Amniotic epithelial cell (primary cell): ENCODE measurements around the gene SEPTIN2.
A peak's percentile ranks its signal among the peaks of the same experiment; 100 is the strongest.
"Not testable (repeated sequence)": the region's sequence is repeated elsewhere in the genome, so short reads cannot be mapped to it uniquely, and the experiment has no call there.

Experiments
- DNase-seq: peaks from one replicate; pipeline ENCODE4 v3.0.0-alpha.2; 2010; ENCODE audit warnings: low read depth

SEPTIN2 gene

DNA sequence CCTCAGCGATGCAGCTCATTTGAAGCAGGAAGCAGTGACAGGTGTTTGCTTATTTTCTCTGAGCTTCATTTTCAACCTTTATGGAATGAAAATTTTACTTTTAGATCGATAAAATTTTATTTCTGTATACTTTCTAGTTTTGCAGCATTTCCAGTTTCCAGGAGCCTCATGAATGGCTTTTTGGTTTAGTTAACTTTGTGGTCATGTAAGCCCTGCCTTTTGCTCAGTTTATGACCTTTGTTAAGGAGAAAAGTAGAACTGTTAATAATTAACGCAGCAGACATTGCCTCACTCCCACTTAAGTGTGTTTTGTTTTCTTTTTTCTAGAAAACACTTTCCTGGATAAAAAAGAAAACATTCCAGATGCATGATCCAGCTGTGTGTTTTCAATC lies 35.9 kb downstream of the SEPTIN2 start:
- DNase-seq: no peak

DNA sequence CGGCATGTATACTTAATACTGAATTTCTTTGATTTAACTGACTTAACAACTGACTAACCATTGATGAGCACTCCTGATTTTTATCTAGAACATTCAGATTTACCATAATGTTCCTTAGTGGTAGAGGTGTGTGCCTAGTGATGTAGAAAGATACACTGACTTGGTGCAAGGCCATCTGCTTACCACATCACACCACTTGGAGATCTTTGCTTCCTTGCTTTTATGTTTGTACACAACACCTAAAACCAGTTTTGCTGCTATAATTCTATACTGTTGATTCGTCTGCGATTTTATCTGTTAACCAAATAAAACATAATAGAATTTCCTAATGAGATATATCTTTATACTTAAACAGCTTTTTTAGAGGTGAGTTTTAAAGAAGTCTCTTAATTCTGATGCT lies 36.5 kb downstream of the SEPTIN2 start:
- DNase-seq: no peak

- DNase-seq: peak; percentile 80
These were observed 39.2 kb downstream of the SEPTIN2 start for GRCh38 chr2:241354668-241355658.

DNA sequence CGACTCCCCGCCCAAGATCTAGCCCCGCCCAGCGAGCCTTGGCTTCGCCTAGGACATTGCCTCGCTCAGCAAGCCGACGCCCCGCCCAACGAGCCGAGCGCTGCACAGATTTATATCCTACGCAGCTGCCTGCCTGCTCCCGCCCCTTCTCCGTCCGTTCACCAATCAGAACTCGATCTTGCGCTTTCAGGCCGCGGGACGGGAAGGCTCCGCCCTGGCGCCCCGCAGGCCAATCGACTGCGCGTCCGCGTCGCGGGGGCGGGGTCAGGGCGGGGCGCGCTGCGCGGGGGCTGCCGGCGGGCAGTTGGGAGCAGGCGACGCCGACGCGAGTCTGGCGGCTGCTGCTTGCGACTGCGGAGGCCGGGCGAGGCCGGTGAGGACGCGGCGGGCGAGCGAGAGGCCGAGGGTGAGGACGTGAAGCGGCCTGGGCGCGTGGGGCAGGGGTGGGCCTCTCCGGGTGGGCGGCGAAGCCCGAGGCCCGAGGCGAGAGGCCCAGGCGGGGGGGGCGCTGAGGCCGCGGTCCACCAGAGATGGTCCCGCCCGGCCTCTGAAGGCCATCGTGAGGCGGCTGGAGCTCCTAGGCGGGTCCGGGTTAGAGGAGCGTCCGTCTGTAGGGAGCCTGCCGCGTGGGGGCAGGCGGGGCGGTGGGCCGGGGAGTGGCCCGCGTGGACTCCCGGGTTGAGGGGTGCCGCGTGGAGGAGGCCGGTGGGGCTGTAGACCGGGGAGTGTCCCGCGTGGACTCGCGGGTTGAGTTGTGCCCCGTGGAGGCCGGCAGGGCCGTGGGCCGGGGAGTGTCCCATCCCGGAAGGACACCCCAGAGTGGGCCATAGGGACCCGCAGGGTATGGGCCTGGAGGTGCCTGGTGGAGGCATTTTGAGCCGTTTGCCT lies 40.5 kb downstream of the SEPTIN2 start, which contains the start of gene FARP2:
Gene FARP2, plus strand, starts transcription at position 303 of the 888 bp plus-strand sequence. CDS start 16,823 bp downstream, outside the sequence.
- peak; percentile 97 for DNase-seq

DNA sequence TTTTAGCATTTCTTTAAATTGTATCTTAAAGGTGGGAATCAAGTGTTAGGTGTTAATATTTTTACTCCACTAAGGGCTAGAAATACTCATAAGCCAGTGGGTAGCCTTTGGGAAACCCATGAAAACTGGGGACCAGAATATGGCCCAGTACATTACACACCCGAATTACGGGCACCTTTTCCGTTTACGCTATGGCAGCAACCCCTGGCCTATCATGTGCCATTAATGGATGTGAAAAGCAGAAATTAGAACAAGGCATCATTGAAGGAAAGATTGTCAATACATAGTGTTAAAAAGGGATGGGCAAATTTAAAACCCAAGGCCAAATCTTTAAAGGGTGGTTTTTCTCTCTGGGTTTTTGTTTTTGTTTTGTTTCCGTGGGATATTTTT lies 41.1 kb downstream of the SEPTIN2 start:
- no peak for DNase-seq

- DNase-seq: no peak
These were observed 41.8 kb downstream of the SEPTIN2 start for GRCh38 chr2:241357531-241357930.

- no peak for DNase-seq
These were observed 42.7 kb downstream of the SEPTIN2 start for GRCh38 chr2:241358470-241358869.

DNA sequence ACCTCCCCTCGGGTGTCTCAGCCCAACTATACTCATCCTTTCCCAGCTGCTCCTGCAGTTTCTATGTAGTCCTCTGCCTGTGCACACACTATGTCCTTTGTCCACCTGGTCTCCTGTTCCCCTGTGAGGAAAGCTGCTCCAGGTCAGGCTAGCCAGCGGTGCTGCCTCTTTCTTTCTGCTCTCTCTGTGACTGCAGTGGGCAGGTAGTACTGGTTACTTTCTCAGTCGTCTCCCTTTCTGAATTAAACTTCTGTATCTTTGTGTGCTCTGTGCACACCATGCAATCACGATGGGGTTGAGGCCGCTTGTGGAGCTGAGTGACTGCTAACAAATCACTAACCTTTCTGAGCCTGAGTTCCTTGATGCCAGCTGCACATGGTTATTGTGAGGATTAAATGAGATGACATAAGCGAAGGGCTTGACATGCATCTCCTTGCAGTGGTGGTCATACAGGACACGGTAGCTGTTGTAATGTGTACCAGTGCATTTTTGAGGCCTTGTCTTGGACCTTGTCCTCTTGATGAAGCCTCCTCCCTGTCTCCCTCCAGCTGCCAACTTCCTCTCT lies 43.8 kb downstream of the SEPTIN2 start:
- DNase-seq: no peak

- no peak for DNase-seq
These were observed 47.7 kb downstream of the SEPTIN2 start for GRCh38 chr2:241363426-241363825.

DNA sequence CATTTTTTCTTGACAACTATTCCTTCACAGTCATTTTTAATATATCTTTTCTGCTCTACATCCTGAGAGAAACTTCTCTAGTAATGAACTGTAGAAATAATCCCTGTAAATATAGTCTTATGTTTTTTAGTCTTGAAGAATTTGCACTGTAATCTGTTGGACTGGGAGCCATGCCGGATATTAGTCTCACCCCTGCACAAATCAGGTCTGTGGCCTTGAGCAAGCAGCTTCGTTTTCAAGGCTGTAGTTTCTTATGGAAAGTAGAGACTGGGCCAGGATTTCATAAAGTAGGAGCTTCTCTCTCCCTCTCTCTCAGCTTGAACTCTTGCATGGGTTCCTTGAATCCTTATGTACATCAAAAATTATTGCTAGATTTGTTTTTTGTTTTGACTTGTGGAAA lies 49.1 kb downstream of the SEPTIN2 start:
- DNase-seq: peak; percentile 39

- DNase-seq: no peak
These were observed 51.0 kb downstream of the SEPTIN2 start for GRCh38 chr2:241366678-241367077.

DNA sequence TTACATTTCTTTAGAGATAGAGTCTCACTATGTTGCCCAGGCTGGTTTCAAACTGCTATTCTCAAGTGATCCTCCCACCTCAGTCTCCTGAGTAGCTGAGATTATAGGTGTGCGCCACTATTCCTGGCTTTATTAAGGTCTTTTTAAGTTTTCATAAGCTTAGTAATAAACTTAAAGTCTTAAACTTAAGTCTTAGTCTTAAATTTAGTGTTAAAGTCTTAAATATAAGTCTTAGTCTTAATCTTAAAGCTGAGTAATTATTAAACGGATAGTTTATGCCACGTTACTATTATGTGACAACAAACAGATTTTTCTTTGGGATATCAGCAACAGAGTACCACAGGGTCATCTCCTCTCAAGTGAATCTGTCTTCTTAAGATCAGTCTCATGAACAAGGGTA lies 52.9 kb downstream of the SEPTIN2 start:
- DNase-seq: no peak

- DNase-seq: no peak
These were observed 56.8 kb downstream of the SEPTIN2 start for GRCh38 chr2:241372361-241372992.

DNA sequence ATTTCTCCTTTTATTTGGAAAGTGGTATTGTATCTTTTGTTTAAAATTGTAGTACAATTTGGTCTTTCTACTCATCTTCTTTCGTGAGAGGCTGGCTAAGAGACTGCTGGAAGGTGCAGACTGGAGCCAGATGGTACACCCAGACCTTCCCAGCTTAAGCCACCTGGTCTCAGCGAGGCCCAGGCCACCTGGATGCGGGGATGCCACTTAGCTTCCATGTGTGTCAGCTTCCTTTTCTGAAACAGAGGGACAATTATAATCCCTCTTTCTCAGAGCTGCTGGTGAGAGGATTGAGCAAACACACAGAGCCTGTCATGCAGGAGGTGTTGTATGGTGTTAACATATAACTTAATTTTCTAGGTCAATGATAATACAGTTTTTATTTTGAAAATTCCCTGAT lies 57.7 kb downstream of the SEPTIN2 start:
- DNase-seq: no peak

DNA sequence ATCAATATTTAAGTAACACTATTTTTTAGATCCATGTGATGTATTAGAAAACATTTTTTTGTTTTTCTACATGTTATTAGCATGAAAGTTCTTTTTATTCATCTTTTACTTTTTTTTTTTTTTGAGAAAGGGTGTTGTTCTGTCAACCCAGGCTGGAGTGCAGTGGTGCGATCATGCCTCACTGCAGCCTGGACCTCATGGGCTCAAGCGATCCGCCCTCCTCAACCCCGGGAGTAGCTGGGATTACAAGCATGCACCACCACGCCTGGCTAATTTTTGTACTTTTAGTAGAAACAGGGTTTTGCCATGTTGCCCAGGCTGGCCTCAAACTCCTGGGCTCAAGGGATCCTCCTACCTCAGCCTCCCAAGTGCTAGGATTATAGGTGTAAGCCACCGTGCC lies 58.2 kb downstream of the SEPTIN2 start:
- DNase-seq: not testable (repeated sequence)

DNA sequence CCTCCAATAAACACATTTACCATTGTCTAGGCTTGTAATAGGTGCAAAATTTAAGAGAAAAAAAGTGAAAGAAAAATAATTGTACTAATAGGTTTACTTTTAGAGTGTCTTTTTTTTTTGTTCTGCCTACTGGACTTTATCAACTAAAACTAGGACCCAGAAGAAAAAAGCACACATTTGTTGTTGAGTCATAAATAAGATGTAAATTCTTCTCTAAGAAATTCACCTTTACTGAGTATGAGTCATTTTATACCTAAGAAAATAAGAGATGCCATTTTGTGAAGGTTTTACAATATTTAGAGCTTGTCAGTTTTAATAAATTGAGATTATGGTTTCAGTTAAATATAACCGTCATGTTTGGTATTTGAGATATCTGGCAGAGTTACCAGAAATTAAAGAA lies 59.6 kb downstream of the SEPTIN2 start:
- DNase-seq: no peak

DNA sequence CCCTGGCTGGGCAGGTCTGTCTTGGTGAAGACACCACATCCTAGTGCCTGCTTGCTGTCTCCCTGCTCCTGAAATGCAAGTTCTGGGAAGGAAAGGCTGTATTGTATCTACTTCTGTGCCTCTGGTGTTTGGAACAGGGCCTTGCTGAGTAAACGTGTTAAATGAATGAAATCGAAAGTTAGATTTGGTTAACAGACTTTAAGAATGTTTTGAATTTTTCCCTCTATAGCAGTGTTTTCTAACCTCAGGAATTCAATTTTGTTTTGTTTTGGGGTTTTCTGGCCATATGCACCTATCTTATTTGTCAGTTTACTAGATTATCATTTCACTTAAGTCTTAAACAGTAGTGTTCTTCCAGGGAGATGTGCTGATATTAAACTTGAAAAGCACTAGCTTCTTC lies 61.1 kb downstream of the SEPTIN2 start:
- no peak for DNase-seq

- DNase-seq: no peak
These were observed 63.1 kb downstream of the SEPTIN2 start for GRCh38 chr2:241378816-241379215.

DNA sequence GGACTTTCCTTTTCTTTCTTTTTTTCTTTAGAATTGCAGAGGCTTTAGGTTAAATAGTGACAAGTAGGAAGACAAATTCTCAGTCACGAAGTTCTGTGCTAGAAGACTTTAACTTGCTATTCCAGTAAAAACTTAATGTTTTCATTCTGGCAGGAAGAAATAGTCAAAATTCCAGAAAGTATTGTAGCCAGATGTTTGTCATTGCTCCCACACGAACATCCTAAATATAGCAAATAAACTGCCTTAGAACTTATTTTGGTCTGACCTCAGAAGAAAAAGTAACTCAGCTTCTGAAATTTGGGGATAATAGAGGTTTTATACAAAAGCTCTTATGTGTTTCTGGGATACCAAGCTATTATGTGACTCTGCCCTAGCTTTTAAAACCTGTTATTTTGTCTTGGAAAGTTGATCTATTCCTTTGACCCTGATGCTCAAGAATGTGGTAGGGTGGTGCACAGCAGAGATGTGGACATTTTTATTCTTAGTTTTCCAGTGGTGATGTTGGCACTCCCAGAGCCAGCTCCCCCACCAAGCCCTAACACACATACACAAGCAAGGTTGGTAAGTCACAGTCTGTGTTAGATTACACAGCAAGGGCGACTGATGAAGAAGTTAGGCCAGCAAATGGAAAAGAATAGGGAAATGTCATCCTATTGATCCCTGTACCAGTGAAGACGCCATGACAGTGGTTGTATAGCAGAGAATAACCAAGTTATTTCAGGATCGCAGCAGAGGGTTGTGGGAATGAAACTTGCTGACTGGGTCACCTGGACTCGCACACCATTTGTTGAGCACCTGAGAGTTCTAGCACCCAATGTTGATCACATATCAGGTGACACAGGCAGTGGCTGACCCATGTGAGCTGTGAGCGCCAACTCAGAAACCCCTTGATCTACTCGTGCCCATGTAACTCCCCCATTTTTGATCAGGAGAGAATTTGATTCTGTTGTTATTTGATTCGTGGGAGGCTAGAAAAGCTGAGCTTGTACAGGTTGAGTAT lies 64.1 kb downstream of the SEPTIN2 start:
- DNase-seq: no peak

DNA sequence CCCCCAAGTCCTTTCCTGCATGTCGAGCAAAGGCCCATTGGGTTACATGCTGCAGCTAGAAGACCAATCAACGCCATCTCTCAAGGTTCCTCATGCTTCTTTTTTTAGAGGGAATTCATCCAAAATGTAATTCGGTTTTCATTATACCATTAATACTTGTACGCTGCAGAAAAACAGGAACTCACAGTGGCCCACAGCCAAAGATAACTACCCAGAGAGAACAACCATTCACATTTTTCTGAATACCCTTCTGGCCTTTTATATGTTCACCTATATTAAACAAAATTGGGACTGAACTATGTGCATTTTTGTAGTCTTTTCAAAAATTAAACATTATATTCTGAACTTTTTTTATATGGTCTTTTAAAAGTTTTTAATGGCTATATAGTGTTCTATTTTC lies 66.1 kb downstream of the SEPTIN2 start:
- no peak for DNase-seq

GRCh38 chr2:241385450-241385849 lies 69.7 kb downstream of the SEPTIN2 start:
- DNase-seq: not testable (repeated sequence)
